GM23248 (cell line): ENCODE results near the gene PPP1CC.

Experiments
- EZH2 ChIP-seq: fragments of 200-600 bp; sonication (generic); IDR thresholded peaks from 2 replicates; pipeline ENCODE4 v1.6.1; 2018; ENCODE audit warnings: antibody characterized with exemption, mild to moderate bottlenecking; ENCODE audit not compliant: insufficient read depth, poor library complexity, severe bottlenecking
- EZH2phosphoT487 ChIP-seq: fragments of 200-600 bp; sonication (generic); IDR thresholded peaks from 2 replicates; pipeline ENCODE4 v1.6.1; 2018; ENCODE audit warnings: antibody characterized with exemption, moderate library complexity, mild to moderate bottlenecking, low read depth; ENCODE audit not compliant: insufficient read depth

- TF ChIP-seq EZH2 (no peak), EZH2phosphoT487 (no peak)
Observed at GRCh38 chr12:110689281-110690126, 53.2 kb downstream of the PPP1CC start.
